ENCODE results near the gene MFF.

DNA sequence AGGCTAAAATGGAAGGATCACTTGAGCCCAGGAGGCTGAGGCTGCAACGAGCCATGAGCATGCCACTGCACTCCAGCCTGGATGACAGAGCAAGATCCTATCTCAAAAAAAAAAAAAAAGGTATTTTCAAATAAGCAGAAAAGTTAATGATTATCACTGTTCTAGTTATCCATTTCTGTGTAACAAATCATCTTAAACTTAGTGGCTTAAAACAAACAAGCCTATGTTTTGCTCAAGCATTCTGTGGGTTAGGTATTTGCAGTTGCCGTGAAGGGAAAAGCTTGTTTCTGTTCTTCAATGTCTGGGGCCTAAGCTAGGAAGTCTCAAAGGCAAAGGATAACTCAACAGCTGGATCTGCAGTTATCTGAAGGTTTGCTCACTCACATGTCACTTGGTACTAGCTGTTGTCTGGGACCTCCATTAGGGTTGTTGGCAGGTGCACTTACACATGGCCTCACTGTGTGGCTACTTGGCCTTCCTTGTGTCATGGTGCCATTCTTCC, 14.1 kb downstream of the MFF start:
- TF ChIP-seq YY1 (IDR thresholded peaks at IDR 0.05; ENCODE audit: insufficient read depth, insufficient read length) (no peak), SUZ12 (IDR thresholded peaks at IDR 0.05; ENCODE audit: extremely low read depth, insufficient read depth, insufficient read length) (no peak), ZNF274 (IDR thresholded peaks at IDR 0.05; ENCODE audit: low read depth, low read length) (no peak)
